Tibial artery (tissue), 4 donors: ENCODE results near the gene KISS1R.
A peak's percentile ranks its signal among the peaks of the same experiment; 100 is the strongest.

ENCODE experiments used
- DNase-seq, 2 donors: peaks; one replicate each; pipeline ENCODE4 v3.0.0-alpha.2; 2019
- H3K27ac ChIP-seq, 2 donors: fragments of 200-600 bp; sonication (generic) in 1 of 2; 1 replicate in 1 of 2; 2 replicates in 1 of 2; pipeline ENCODE4 v1.5.1; 2018 to 2019; ENCODE audit warnings: mild to moderate bottlenecking in 1 of 2
- H3K27me3 ChIP-seq, 2 donors: fragments of 200-600 bp; sonication (generic) in 1 of 2; one replicate each; pipeline versions ENCODE4 v1.5.1 to v1.6.0; 2016 to 2019
- H3K36me3 ChIP-seq, 3 donors: fragments of 200-600 bp; sonication (generic) in 2 of 3; one replicate each; pipeline ENCODE4 v1.5.1; 2016 to 2019; ENCODE audit warnings: mild to moderate bottlenecking in 2 of 3
- H3K4me1 ChIP-seq, 4 donors: fragments of 200-600 bp; sonication (generic) in 2 of 4; 1 replicate in 3 of 4; 2 replicates in 1 of 4; pipeline ENCODE4 v1.5.1; 2016 to 2019
- H3K4me3 ChIP-seq, 2 donors: fragments of 200-600 bp; sonication (generic) in 1 of 2; 1 replicate in 1 of 2; 2 replicates in 1 of 2; pipeline ENCODE4 v1.5.1; 2018 to 2019; ENCODE audit warnings: mild to moderate bottlenecking in 2 of 2
- H3K9me3 ChIP-seq, 3 donors: fragments of 200-600 bp; sonication (generic) in 1 of 3; one replicate each; pipeline ENCODE4 v1.5.1; 2016 to 2019
- CTCF ChIP-seq, 2 experiments: fragments of 200-600 bp in 1 of 2; fragments of 450-650 bp in 1 of 2; IDR thresholded peaks; one replicate each; pipeline ENCODE4 v1.5.1; 2017 to 2019; ENCODE audit warnings: antibody characterized with exemption in 2 of 2, mild to moderate bottlenecking in 1 of 2, moderate library complexity in 1 of 2
- intact Hi-C: fragments of 100-400 bp; cut with DNase I; formaldehyde crosslinking; loops from one replicate; pipeline ENCODE4 v1.15.0; 2023; ENCODE audit warnings: low total_unique reads

The KISS1R gene

GRCh38 chr19:920051-920864 lies 3.1 kb downstream of the KISS1R start:
- Histone ChIP-seq H3K36me3 (no peaks in the 10 kb centered on the region), H3K27ac (no peak overlapping the region), H3K27me3 (peaks cover 12 to 59% of the 10 kb centered on the region in 2 donors), H3K4me1 (peaks cover 0 to 58% (median 49%) of the 10 kb centered on the region in 4 donors), H3K4me3 (peak overlapping the region in 1 of 2 donors; percentile 28), H3K9me3 (no peaks in the 10 kb centered on the region)
- no peak for TF ChIP-seq CTCF (IDR thresholded peaks at IDR 0.05)
- no peak for DNase-seq
- intact Hi-C loops: loop anchor here (10.0 kb wide), 1 partner anchor 185 kb away; the partner anchor contains the start of gene GPX4

- no peaks in the 10 kb centered on the region for H3K9me3 ChIP-seq
- H3K4me1 ChIP-seq: peaks cover 0 to 47% (median 35%) of the 10 kb centered on the region in 4 donors
- H3K36me3 ChIP-seq: no peaks in the 10 kb centered on the region
- intact Hi-C loops: loop anchor here (10.0 kb wide), 1 partner anchor 180 kb away; the partner anchor contains the start of gene GPX4
- H3K4me3 ChIP-seq: peak overlapping the region; percentile 80 to 87
- TF ChIP-seq CTCF (IDR thresholded peaks at IDR 0.05): no peak
- peak overlapping the region; percentile 61 to 74 for H3K27ac ChIP-seq
- H3K27me3 ChIP-seq: peaks cover 10 to 25% of the 10 kb centered on the region in 2 donors
- DNase-seq: no peak
Measured at GRCh38 chr19:924553-925086, 7.5 kb downstream of the KISS1R start.

- peak overlapping the region; percentile 80 to 87 for H3K4me3 ChIP-seq
- intact Hi-C loops: loop anchor here (10.0 kb wide), 1 partner anchor 180 kb away; the partner anchor contains the start of gene GPX4
- peak in 1 of 2 donors; percentile 84 for DNase-seq
- H3K36me3 ChIP-seq: no peaks in the 10 kb centered on the region
- no peaks in the 10 kb centered on the region for H3K9me3 ChIP-seq
- H3K27me3 ChIP-seq: peaks cover 5 to 21% of the 10 kb centered on the region in 2 donors
- no peak for TF ChIP-seq CTCF (IDR thresholded peaks at IDR 0.05)
- peak overlapping the region; percentile 61 to 74 for H3K27ac ChIP-seq
- H3K4me1 ChIP-seq: peaks cover 0 to 43% (median 31%) of the 10 kb centered on the region in 4 donors
Measured at GRCh38 chr19:925087-925525, 8.0 kb downstream of the KISS1R start.

GRCh38 chr19:925526-926322 lies 8.6 kb downstream of the KISS1R start, which contains the start of gene ARID3A:
Gene ARID3A, plus strand, starts transcription at chr19:926035. Its CDS starts 3,494 bp downstream, at chr19:929529.
- intact Hi-C loops: loop anchor here (10.0 kb wide), 1 partner anchor 179 kb away; the partner anchor contains the start of gene GPX4
- peak within 1 kb of the TSS; percentile 80 to 87 for H3K4me3 ChIP-seq
- H3K27ac ChIP-seq: peak within 1 kb of the TSS; percentile 61 to 74
- H3K27me3 ChIP-seq: peaks cover 0 to 14% of the 10 kb centered on the region in 2 donors
- H3K36me3 ChIP-seq: no peaks in the 10 kb centered on the region
- peaks cover 0 to 36% (median 24%) of the 10 kb centered on the region in 4 donors for H3K4me1 ChIP-seq
- no peaks in the 10 kb centered on the region for H3K9me3 ChIP-seq
- no peak for TF ChIP-seq CTCF (IDR thresholded peaks at IDR 0.05)
- DNase-seq: peak; percentile 82 to 89

- TF ChIP-seq CTCF (IDR thresholded peaks at IDR 0.05): no peak
- H3K36me3 ChIP-seq: no peaks in the 10 kb centered on the region
- H3K9me3 ChIP-seq: no peaks in the 10 kb centered on the region
- peak overlapping the region; percentile 61 to 74 for H3K27ac ChIP-seq
- intact Hi-C loops: loop anchor here (10.0 kb wide), 1 partner anchor 179 kb away; the partner anchor contains the start of gene GPX4
- peak overlapping the region; percentile 80 to 87 for H3K4me3 ChIP-seq
- no peak for DNase-seq
- H3K27me3 ChIP-seq: peaks cover 0 to 9% of the 10 kb centered on the region in 2 donors
- H3K4me1 ChIP-seq: peaks cover 0 to 36% (median 22%) of the 10 kb centered on the region in 4 donors
Measured at GRCh38 chr19:926323-926588, 9.1 kb downstream of the KISS1R start.
